ENCODE data around the gene ALPI.

DNA sequence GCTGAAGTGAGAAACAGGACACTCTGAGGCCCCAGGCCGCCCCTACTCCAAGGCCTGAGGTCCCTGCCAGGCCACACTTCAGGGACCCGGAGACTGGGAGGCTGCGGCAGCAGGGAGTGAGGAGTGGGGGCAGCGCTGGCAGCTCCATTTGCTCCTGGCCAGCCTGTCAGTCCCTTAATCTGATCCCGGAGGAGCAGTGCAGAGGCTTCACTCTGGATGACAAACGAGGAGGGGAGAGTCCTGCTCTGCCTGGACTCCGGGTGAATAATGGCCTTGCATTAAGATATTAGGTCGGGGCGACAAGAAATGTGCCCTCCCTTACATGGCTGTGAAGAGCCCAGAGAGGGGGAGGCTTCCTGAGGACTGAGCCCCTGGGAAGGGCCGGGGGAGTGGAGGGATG lies 49.9 kb downstream of the ALPI start:
- no peak for TF ChIP-seq POLR2AphosphoS5 (IDR thresholded peaks at IDR 0.05; ENCODE audit: low read depth, low read length)
- TF ChIP-seq, protein P1, sequence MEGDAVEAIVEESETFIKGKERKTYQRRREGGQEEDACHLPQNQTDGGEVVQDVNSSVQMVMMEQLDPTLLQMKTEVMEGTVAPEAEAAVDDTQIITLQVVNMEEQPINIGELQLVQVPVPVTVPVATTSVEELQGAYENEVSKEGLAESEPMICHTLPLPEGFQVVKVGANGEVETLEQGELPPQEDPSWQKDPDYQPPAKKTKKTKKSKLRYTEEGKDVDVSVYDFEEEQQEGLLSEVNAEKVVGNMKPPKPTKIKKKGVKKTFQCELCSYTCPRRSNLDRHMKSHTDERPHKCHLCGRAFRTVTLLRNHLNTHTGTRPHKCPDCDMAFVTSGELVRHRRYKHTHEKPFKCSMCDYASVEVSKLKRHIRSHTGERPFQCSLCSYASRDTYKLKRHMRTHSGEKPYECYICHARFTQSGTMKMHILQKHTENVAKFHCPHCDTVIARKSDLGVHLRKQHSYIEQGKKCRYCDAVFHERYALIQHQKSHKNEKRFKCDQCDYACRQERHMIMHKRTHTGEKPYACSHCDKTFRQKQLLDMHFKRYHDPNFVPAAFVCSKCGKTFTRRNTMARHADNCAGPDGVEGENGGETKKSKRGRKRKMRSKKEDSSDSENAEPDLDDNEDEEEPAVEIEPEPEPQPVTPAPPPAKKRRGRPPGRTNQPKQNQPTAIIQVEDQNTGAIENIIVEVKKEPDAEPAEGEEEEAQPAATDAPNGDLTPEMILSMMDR (IDR thresholded peaks at IDR 0.05): no peak
- TF ChIP-seq, protein P2, sequence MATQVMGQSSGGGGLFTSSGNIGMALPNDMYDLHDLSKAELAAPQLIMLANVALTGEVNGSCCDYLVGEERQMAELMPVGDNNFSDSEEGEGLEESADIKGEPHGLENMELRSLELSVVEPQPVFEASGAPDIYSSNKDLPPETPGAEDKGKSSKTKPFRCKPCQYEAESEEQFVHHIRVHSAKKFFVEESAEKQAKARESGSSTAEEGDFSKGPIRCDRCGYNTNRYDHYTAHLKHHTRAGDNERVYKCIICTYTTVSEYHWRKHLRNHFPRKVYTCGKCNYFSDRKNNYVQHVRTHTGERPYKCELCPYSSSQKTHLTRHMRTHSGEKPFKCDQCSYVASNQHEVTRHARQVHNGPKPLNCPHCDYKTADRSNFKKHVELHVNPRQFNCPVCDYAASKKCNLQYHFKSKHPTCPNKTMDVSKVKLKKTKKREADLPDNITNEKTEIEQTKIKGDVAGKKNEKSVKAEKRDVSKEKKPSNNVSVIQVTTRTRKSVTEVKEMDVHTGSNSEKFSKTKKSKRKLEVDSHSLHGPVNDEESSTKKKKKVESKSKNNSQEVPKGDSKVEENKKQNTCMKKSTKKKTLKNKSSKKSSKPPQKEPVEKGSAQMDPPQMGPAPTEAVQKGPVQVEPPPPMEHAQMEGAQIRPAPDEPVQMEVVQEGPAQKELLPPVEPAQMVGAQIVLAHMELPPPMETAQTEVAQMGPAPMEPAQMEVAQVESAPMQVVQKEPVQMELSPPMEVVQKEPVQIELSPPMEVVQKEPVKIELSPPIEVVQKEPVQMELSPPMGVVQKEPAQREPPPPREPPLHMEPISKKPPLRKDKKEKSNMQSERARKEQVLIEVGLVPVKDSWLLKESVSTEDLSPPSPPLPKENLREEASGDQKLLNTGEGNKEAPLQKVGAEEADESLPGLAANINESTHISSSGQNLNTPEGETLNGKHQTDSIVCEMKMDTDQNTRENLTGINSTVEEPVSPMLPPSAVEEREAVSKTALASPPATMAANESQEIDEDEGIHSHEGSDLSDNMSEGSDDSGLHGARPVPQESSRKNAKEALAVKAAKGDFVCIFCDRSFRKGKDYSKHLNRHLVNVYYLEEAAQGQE (IDR thresholded peaks at IDR 0.05; ENCODE audit: insufficient read depth in 1 of 2, low read depth in 2 of 2, low read length in 1 of 2): no peak
- no peak for TF ChIP-seq TCF7L2 (IDR thresholded peaks at IDR 0.05; ENCODE audit: low read depth, low read length)
- no peak for TF ChIP-seq SIN3A (IDR thresholded peaks at IDR 0.05; ENCODE audit: borderline replicate concordance, insufficient read depth, low read depth, low read length)
